Pancreas (tissue), 10 donors: ENCODE results near the gene USP11. TPM values are rescaled to one million over a fixed set of nuclear protein-coding genes. Genes with fewer than 3 reads are reported as not detected.

ENCODE experiments used
- ATAC-seq, 4 donors: fragments of 200-7000 bp; cut with Tn5 transposase; one replicate each; pipeline versions ENCODE4 v1.8.0 to v1.9.1; 2020; ENCODE audit warnings: mild to moderate bottlenecking in 4 of 4, moderate library complexity in 4 of 4
- DNase-seq, 6 donors: peaks; one replicate each; pipeline ENCODE4 v3.0.0-alpha.2; 2020
- FAIRE-seq: peaks from 2 replicates; lab custom pipeline; 2012; peaks lifted over from hg19 to GRCh38; lab: Jason Lieb, UNC
- H3K27ac ChIP-seq, 4 donors: fragments of 200-600 bp; sonication (generic); 1 replicate in 3 of 4; 2 replicates in 1 of 4; pipeline versions ENCODE4 v1.5.0 to v1.8.0; 2020
- H3K27me3 ChIP-seq, 4 donors: fragments of 200-600 bp; one replicate each; pipeline ENCODE4 v1.8.0; 2021
- H3K36me3 ChIP-seq, 3 donors: fragments of 200-600 bp; sonication (generic) in 1 of 3; one replicate each; pipeline versions ENCODE4 v1.5.0 to v1.8.0; 2020 to 2021
- H3K4me1 ChIP-seq, 3 donors: fragments of 200-600 bp; one replicate each; pipeline ENCODE4 v1.8.0; 2021
- H3K4me3 ChIP-seq, 4 donors: fragments of 200-600 bp; sonication (generic) in 2 of 4; one replicate each; pipeline versions ENCODE4 v1.5.0 to v1.8.0; 2020 to 2021
- H3K9me3 ChIP-seq, 4 donors: fragments of 200-600 bp; one replicate each; pipeline ENCODE4 v1.8.0; 2021
- CTCF ChIP-seq, 4 donors: fragments of 200-600 bp; sonication (generic) in 3 of 4; IDR thresholded peaks; one replicate each; pipeline versions ENCODE4 v1.5.0 to v1.8.0; 2021; ENCODE audit warnings: antibody characterized with exemption in 4 of 4
- WGBS, 2 donors: extraction: QIAGEN DNeasy Blood & Tissue Kit; methylation state at CpG; one replicate each; pipeline ENCODE4 v1.1.7; 2013; 5-methylcytosine and 5-hydroxymethylcytosine counted together
- intact Hi-C, 3 donors: fragments of 100-400 bp; cut with DNase I; formaldehyde crosslinking; loops; one replicate each; pipeline versions ENCODE4 v1.11.1 to v1.14.2; 2022
- polyA plus RNA-seq, 2 donors: library from polyadenylated mRNA; stranded (reverse); fragments of 200-250 nt; gene quantifications; one replicate each; pipeline ENCODE4 v1.2.3, GENCODE V29; 2013
- total RNA-seq, 6 donors: library from RNA; stranded (reverse); fragmentation: NEBNext Ultra II Directional in 4 of 6; extraction: Animal tissue kit (Norgen Biotek cat#: 25700) in 4 of 6; gene quantifications; one replicate each; pipeline versions ENCODE4 v1.2.1 to v1.2.4, GENCODE V29; 2021 to 2023
- donor health status: healthy with polysubstance abuse.
- donor health status: DM: no; HTN: no; CAD: no; lungs with moderate emphysema.
- donor health status: DM: no; HTN: no; CAD: no.
- donor health status: control.
- donor health status: control.
- donor health status: Bipolar disorder and iron deficiency.
- donor health status: DM: yes; HTN: yes; CAD: no.
- donor health status: DM: no; HTN: no; CAD: no.
- donor health status: DM: no; HTN: no; CAD: no.
- donor health status: DM: yes; HTN: yes; CAD: no.

The USP11 gene
- total and polyA plus RNA-seq, 8 donors = 17.6 to 58.4 (median 25.3) TPM

GRCh38 chrX:47232197-47232802 is 509 bp upstream of the USP11 start:
- FAIRE-seq (no peak), ATAC-seq (no peak), DNase-seq (no peak)
- 56 to 70% methylated on average over 8 of the region's 8 CpGs for WGBS, 2 donors
- Histone ChIP-seq H3K27me3 (peaks cover 0 to 10% (median 0%) of the 10 kb centered on the region in 4 donors), H3K27ac (peak overlapping the region; percentile 90 to 97 (median 96)), H3K9me3 (no peaks in the 10 kb centered on the region), H3K36me3 (no peaks in the 10 kb centered on the region), H3K4me3 (peak overlapping the region in 3 of 4 donors; percentile 39 to 54 (median 46)), H3K4me1 (no peaks in the 10 kb centered on the region)
- no peak for TF ChIP-seq CTCF (IDR thresholded peaks at IDR 0.05)
- intact Hi-C loops = no loop called here

- peak overlapping the region; percentile 10 to 54 (median 42) for H3K4me3 ChIP-seq
- intact Hi-C loops = no loop called here
- DNase-seq (peak; percentile 86 to 95 (median 94)), FAIRE-seq (peak; percentile 54), ATAC-seq (peak; percentile 87 to 95 (median 94))
- H3K27ac ChIP-seq = peak overlapping the region; percentile 90 to 97 (median 96)
- 0 to 21% methylated on average over 48 of the region's 51 CpGs for WGBS, 2 donors
- no peak for TF ChIP-seq CTCF (IDR thresholded peaks at IDR 0.05)
- H3K36me3 ChIP-seq = no peaks in the 10 kb centered on the region
- H3K4me1 ChIP-seq = no peaks in the 10 kb centered on the region
- H3K9me3 ChIP-seq = no peaks in the 10 kb centered on the region
- peaks cover 0 to 10% (median 0%) of the 10 kb centered on the region in 4 donors for H3K27me3 ChIP-seq
Observed at GRCh38 chrX:47233333-47234113, 714 bp downstream of the USP11 start.

GRCh38 chrX:47234583-47234982 is 1.8 kb downstream of the USP11 start:
- Histone ChIP-seq H3K9me3 (no peaks in the 10 kb centered on the region), H3K4me3 (peak overlapping the region in 2 of 4 donors; percentile 46 to 54), H3K4me1 (no peaks in the 10 kb centered on the region), H3K36me3 (no peaks in the 10 kb centered on the region), H3K27me3 (peaks cover 0 to 10% (median 0%) of the 10 kb centered on the region in 4 donors), H3K27ac (peak overlapping the region in 1 of 4 donors; percentile 95)
- WGBS, 2 donors = 46 to 57% methylated on average over 3 of the region's 3 CpGs
- ATAC-seq (no peak), DNase-seq (no peak), FAIRE-seq (peak; percentile 73)
- intact Hi-C loops = no loop called here
- no peak for TF ChIP-seq CTCF (IDR thresholded peaks at IDR 0.05)

- no peak for FAIRE-seq
- intact Hi-C loops = no loop called here
Observed at GRCh38 chrX:47235691-47236103, 2.9 kb downstream of the USP11 start.

More at GRCh38 chrX:47235691-47236103, 2.9 kb downstream of the USP11 start:
- no peaks in the 10 kb centered on the region for H3K9me3 ChIP-seq
- H3K4me1 ChIP-seq = no peaks in the 10 kb centered on the region
- ATAC-seq = no peak
- 75 to 80% methylated on average over 4 of the region's 4 CpGs for WGBS, 2 donors
- H3K4me3 ChIP-seq = no peak overlapping the region
- no peaks in the 10 kb centered on the region for H3K36me3 ChIP-seq
- no peak for DNase-seq
- H3K27ac ChIP-seq = no peak overlapping the region
- H3K27me3 ChIP-seq = peaks cover 0 to 10% (median 0%) of the 10 kb centered on the region in 4 donors
- TF ChIP-seq CTCF (IDR thresholded peaks at IDR 0.05) = no peak
